ENCODE measurements around the gene HIVEP1. TPM values are rescaled to one million over a fixed set of nuclear protein-coding genes. Genes with fewer than 3 reads are reported as not detected.

Gene HIVEP1
- total RNA-seq, 2 donors from 2014 or later: 16.1 to 18.8 TPM

- DNase-seq (ENCODE audit: low spot score): no peak
- no peak for TF ChIP-seq CTCF (IDR thresholded peaks at IDR 0.05)
- Histone ChIP-seq H3K4me1 (no peaks in the 10 kb centered on the region), H3K27me3 (no peaks in the 10 kb centered on the region), H3K27ac (no peak overlapping the region), H3K4me3 (no peak overlapping the region), H3K36me3 (no peaks in the 10 kb centered on the region), H3K9me3 (no peaks in the 10 kb centered on the region)
Measured at GRCh38 chr6:12092762-12093161, 80.7 kb downstream of the HIVEP1 start.

- no peaks in the 10 kb centered on the region for H3K27me3 ChIP-seq
- no peaks in the 10 kb centered on the region for H3K9me3 ChIP-seq
- no peak for TF ChIP-seq CTCF (IDR thresholded peaks at IDR 0.05)
- H3K36me3 ChIP-seq: no peaks in the 10 kb centered on the region
- no peak overlapping the region for H3K27ac ChIP-seq
- H3K4me3 ChIP-seq: no peak overlapping the region
- H3K4me1 ChIP-seq: no peaks in the 10 kb centered on the region
- no peak for DNase-seq (ENCODE audit: low spot score)
Measured at GRCh38 chr6:12094689-12095088, 82.6 kb downstream of the HIVEP1 start.

GRCh38 chr6:12096342-12096741, 84.2 kb downstream of the HIVEP1 start:
- no peaks in the 10 kb centered on the region for H3K9me3 ChIP-seq
- DNase-seq (ENCODE audit: low spot score): no peak
- TF ChIP-seq CTCF (IDR thresholded peaks at IDR 0.05): no peak
- H3K4me3 ChIP-seq: no peak overlapping the region
- H3K36me3 ChIP-seq: no peaks in the 10 kb centered on the region
- no peak overlapping the region for H3K27ac ChIP-seq
- no peaks in the 10 kb centered on the region for H3K4me1 ChIP-seq
- no peaks in the 10 kb centered on the region for H3K27me3 ChIP-seq

- no peaks in the 10 kb centered on the region for H3K27me3 ChIP-seq
- H3K36me3 ChIP-seq: no peaks in the 10 kb centered on the region
- no peak for DNase-seq (ENCODE audit: low spot score)
- peaks cover 0 to 7% of the 10 kb centered on the region in 2 donors for H3K4me1 ChIP-seq
- no peak overlapping the region for H3K4me3 ChIP-seq
- H3K9me3 ChIP-seq: no peaks in the 10 kb centered on the region
- no peak overlapping the region for H3K27ac ChIP-seq
- no peak for TF ChIP-seq CTCF (IDR thresholded peaks at IDR 0.05)
Measured at GRCh38 chr6:12097791-12098190, 85.7 kb downstream of the HIVEP1 start.

GRCh38 chr6:12099623-12100338, 87.7 kb downstream of the HIVEP1 start:
- no peaks in the 10 kb centered on the region for H3K36me3 ChIP-seq
- DNase-seq (ENCODE audit: low spot score): no peak
- no peaks in the 10 kb centered on the region for H3K9me3 ChIP-seq
- H3K27me3 ChIP-seq: no peaks in the 10 kb centered on the region
- TF ChIP-seq CTCF (IDR thresholded peaks at IDR 0.05): no peak
- no peak overlapping the region for H3K27ac ChIP-seq
- H3K4me3 ChIP-seq: no peak overlapping the region
- H3K4me1 ChIP-seq: peaks cover 0 to 7% of the 10 kb centered on the region in 2 donors

- TF ChIP-seq CTCF (IDR thresholded peaks at IDR 0.05): no peak
- DNase-seq (ENCODE audit: low spot score): no peak
Measured at GRCh38 chr6:12101048-12101447, 88.9 kb downstream of the HIVEP1 start.

More at GRCh38 chr6:12101048-12101447, 88.9 kb downstream of the HIVEP1 start:
- Histone ChIP-seq H3K9me3 (no peaks in the 10 kb centered on the region), H3K27ac (no peak overlapping the region), H3K4me3 (no peak overlapping the region), H3K4me1 (peaks cover 0 to 7% of the 10 kb centered on the region in 2 donors), H3K36me3 (no peaks in the 10 kb centered on the region), H3K27me3 (no peaks in the 10 kb centered on the region)
